Measurements from ENCODE around the gene ZNF700. TPM values are rescaled to one million over a fixed set of nuclear protein-coding genes. Genes with fewer than 3 reads are reported as not detected.

The ZNF700 gene
- polyA plus RNA-seq, 1 donor (not counting 4 experiments of a cell fraction or from before 2014, with no cell fraction given), result 8.5 TPM

- H3K4me3 ChIP-seq (ENCODE audit: control insufficient read depth in 2 of 3, extremely low read depth in 1 of 3, insufficient read depth in 2 of 3, low read depth in 1 of 3, low read length in 3 of 3), result no peak overlapping the region
- dilution Hi-C loops (cut with MboI; ENCODE audit: extremely low pct_ligation_motif_present, low sequenced_read_pairs), result no loop called here
These were observed 19.7 kb downstream of the ZNF700 start for GRCh38 chr19:11944656-11945055.

GRCh38 chr19:11948646-11949045 is 23.7 kb downstream of the ZNF700 start:
- dilution Hi-C loops (cut with MboI; ENCODE audit: extremely low pct_ligation_motif_present, low sequenced_read_pairs), result no loop called here
- H3K4me3 ChIP-seq (ENCODE audit: control insufficient read depth in 2 of 3, extremely low read depth in 1 of 3, insufficient read depth in 2 of 3, low read depth in 1 of 3, low read length in 3 of 3), result no peak overlapping the region

More at GRCh38 chr19:11944656-11945055, 19.7 kb downstream of the ZNF700 start:
- Histone ChIP-seq H3K4me1 (ENCODE audit: control insufficient read depth, extremely low read depth, insufficient read depth, low read length) (no peaks in the 10 kb centered on the region), H3K9ac (ENCODE audit: control insufficient read depth, extremely low read depth, insufficient read depth, low read length) (no peak overlapping the region), H4K20me1 (ENCODE audit: control insufficient read depth, extremely low read depth, insufficient read depth, low read length) (no peaks in the 10 kb centered on the region), H3K9me3 (ENCODE audit: control insufficient read depth, low read depth, low read length) (peaks cover 42% of the 10 kb centered on the region), H3K79me2 (ENCODE audit: control insufficient read depth, insufficient read depth, low read length) (peaks cover 17% of the 10 kb centered on the region), H3K4me2 (ENCODE audit: control insufficient read depth, extremely low read depth, insufficient read depth, low read depth, low read length) (no peak overlapping the region), H2AFZ (ENCODE audit: control insufficient read depth, low read length) (no peak overlapping the region), H3K27ac (ENCODE audit: control insufficient read depth, insufficient read depth, low read length) (no peak overlapping the region), H3K9me1 (ENCODE audit: control insufficient read depth, extremely low read depth, insufficient read depth, low read length) (no peaks in the 10 kb centered on the region), H3K36me3 (ENCODE audit: control insufficient read depth in 2 of 2, extremely low read depth in 1 of 2, insufficient read depth in 2 of 2, low read length in 2 of 2) (peaks cover 8 to 9% of the 10 kb centered on the region in 2 experiments), H3K27me3 (ENCODE audit: control insufficient read depth, extremely low read depth, insufficient read depth, low read length) (no peaks in the 10 kb centered on the region)
- no peak for DNase-seq (ENCODE audit: low read depth, low spot score)
- FAIRE-seq, result no peak
- TF ChIP-seq EZH2 (IDR thresholded peaks at IDR 0.05; ENCODE audit: low read length) (no peak), CTCF (optimal IDR thresholded peaks at IDR 0.05 in 1 of 3, IDR thresholded peaks at IDR 0.05 in 1 of 3, conservative IDR thresholded peaks at IDR 0.05 in 1 of 3; ENCODE audit: extremely low read depth in 1 of 3, insufficient read depth in 2 of 3, low read length in 3 of 3) (no peak)

More at GRCh38 chr19:11948646-11949045, 23.7 kb downstream of the ZNF700 start:
- no peak overlapping the region for H3K27ac ChIP-seq (ENCODE audit: control insufficient read depth, insufficient read depth, low read length)
- no peak overlapping the region for H2AFZ ChIP-seq (ENCODE audit: control insufficient read depth, low read length)
- H3K9ac ChIP-seq (ENCODE audit: control insufficient read depth, extremely low read depth, insufficient read depth, low read length), result no peak overlapping the region
- TF ChIP-seq EZH2 (IDR thresholded peaks at IDR 0.05; ENCODE audit: low read length) (no peak), CTCF (optimal IDR thresholded peaks at IDR 0.05 in 1 of 3, IDR thresholded peaks at IDR 0.05 in 1 of 3, conservative IDR thresholded peaks at IDR 0.05 in 1 of 3; ENCODE audit: extremely low read depth in 1 of 3, insufficient read depth in 2 of 3, low read length in 3 of 3) (no peak)
- H3K9me1 ChIP-seq (ENCODE audit: control insufficient read depth, extremely low read depth, insufficient read depth, low read length), result no peaks in the 10 kb centered on the region
- H3K9me3 ChIP-seq (ENCODE audit: control insufficient read depth, low read depth, low read length), result peaks cover 63% of the 10 kb centered on the region
- no peak overlapping the region for H3K4me2 ChIP-seq (ENCODE audit: control insufficient read depth, extremely low read depth, insufficient read depth, low read depth, low read length)
- no peaks in the 10 kb centered on the region for H4K20me1 ChIP-seq (ENCODE audit: control insufficient read depth, extremely low read depth, insufficient read depth, low read length)
- H3K27me3 ChIP-seq (ENCODE audit: control insufficient read depth, extremely low read depth, insufficient read depth, low read length), result no peaks in the 10 kb centered on the region
- DNase-seq (ENCODE audit: low read depth, low spot score), result no peak
- peaks cover 7 to 8% of the 10 kb centered on the region in 2 experiments for H3K36me3 ChIP-seq (ENCODE audit: control insufficient read depth in 2 of 2, extremely low read depth in 1 of 2, insufficient read depth in 2 of 2, low read length in 2 of 2)
- peaks cover 13% of the 10 kb centered on the region for H3K79me2 ChIP-seq (ENCODE audit: control insufficient read depth, insufficient read depth, low read length)
- no peak for FAIRE-seq
- no peaks in the 10 kb centered on the region for H3K4me1 ChIP-seq (ENCODE audit: control insufficient read depth, extremely low read depth, insufficient read depth, low read length)
